Measurements from ENCODE around the gene FAM181B. TPM values are rescaled to one million over a fixed set of nuclear protein-coding genes. Genes with fewer than 3 reads are reported as not detected.
A peak's percentile ranks its signal among the peaks of the same experiment; 100 is the strongest.

Gene FAM181B
- total RNA-seq, 4 donors from 2014 or later = 0.07 to 0.11 TPM; not detected in 2

DNA sequence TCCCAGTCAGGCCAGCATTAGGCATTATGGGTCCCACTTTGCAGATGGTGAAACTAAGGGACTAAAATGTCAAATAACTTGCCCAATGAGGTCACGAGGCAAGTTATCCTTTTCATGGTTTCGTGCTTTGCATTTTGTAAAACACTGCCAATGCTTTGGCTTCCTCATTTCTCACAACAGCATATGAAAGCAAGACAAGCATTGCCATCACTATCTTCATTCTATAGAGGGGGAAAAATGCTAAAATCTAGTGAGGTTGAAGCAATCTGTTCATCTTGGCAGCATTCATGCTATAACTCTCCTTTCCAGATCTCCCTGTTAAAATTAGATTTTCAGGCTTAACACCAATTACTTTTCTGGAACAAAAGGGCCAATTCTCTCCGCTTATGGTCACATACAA is 14.8 kb downstream of the FAM181B start:
- no peak overlapping the region for H3K4me3 ChIP-seq
- no peaks in the 10 kb centered on the region for H3K27me3 ChIP-seq
- intact Hi-C loops (cut with DNase I; ENCODE audit: low total_unique reads) = loop anchor here (1.0 kb wide), 1 partner anchor 145 kb away; no protein-coding TSS in a partner anchor
- TF ChIP-seq POLR2A (IDR thresholded peaks at IDR 0.05) = no peak
- TF ChIP-seq CTCF (IDR thresholded peaks at IDR 0.05 in 4 of 5, conservative IDR thresholded peaks at IDR 0.05 in 1 of 5) = no peak
- H3K36me3 ChIP-seq = no peaks in the 10 kb centered on the region
- DNase-seq (no peak), ATAC-seq (no peak)
- H3K4me1 ChIP-seq = no peaks in the 10 kb centered on the region
- H3K9me3 ChIP-seq = no peaks in the 10 kb centered on the region
- in situ Hi-C loops (cut with MboI; ENCODE audit: low sequenced_read_pairs in 4 of 4) = loop anchor here in 3 of 4 donors (10.0 to 25.0 kb wide), 4 partner anchors 146 to 1106 kb away; no protein-coding TSS in a partner anchor
- H3K27ac ChIP-seq = no peak overlapping the region

DNA sequence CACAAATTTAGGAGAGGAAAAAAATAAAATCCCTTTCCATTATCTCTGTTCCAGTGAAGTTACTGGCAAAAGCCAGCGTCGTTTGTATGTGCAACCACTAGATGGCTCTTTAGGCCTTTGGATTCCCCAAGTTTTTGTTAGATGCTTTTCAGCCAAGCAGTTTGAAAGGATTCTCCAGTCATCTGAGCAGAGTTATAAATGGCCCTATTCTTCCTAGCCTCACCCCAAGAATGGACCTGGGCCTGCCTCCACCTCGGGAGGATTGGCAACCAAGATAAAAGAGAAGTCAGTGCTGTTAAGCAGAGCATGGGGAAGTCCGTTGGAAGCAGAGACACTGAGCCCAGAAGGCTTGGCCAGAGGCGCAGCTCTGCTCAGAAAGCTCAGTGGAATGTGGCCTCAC is 15.4 kb downstream of the FAM181B start:
- intact Hi-C loops (cut with DNase I; ENCODE audit: low total_unique reads) (loop anchor here (1.0 kb wide), 1 partner anchor 146 kb away; no protein-coding TSS in a partner anchor), in situ Hi-C loops (cut with MboI; ENCODE audit: low sequenced_read_pairs in 4 of 4) (loop anchor here in 3 of 4 donors (10.0 to 25.0 kb wide), 4 partner anchors 146 to 1106 kb away; no protein-coding TSS in a partner anchor)
- Histone ChIP-seq H3K27me3 (no peaks in the 10 kb centered on the region), H3K9me3 (no peaks in the 10 kb centered on the region), H3K36me3 (no peaks in the 10 kb centered on the region), H3K4me1 (no peaks in the 10 kb centered on the region), H3K27ac (no peak overlapping the region), H3K4me3 (no peak overlapping the region)
- ATAC-seq (peak; percentile 61 to 75), DNase-seq (no peak)
- peak; percentile 24 to 71 (median 54) for TF ChIP-seq CTCF (IDR thresholded peaks at IDR 0.05 in 4 of 5, conservative IDR thresholded peaks at IDR 0.05 in 1 of 5)
- no peak for TF ChIP-seq POLR2A (IDR thresholded peaks at IDR 0.05)

GRCh38 chr11:82714346-82715174 is 19.1 kb downstream of the FAM181B start:
- in situ Hi-C loops (cut with MboI; ENCODE audit: low sequenced_read_pairs in 4 of 4) = loop anchor here in 3 of 4 donors (10.0 to 25.0 kb wide), 4 partner anchors 150 to 1110 kb away; no protein-coding TSS in a partner anchor
- intact Hi-C loops (cut with DNase I; ENCODE audit: low total_unique reads) = no loop called here
- H3K4me1 ChIP-seq = no peaks in the 10 kb centered on the region
- ATAC-seq (no peak), DNase-seq (no peak)
- H3K4me3 ChIP-seq = no peak overlapping the region
- no peaks in the 10 kb centered on the region for H3K36me3 ChIP-seq
- TF ChIP-seq CTCF (IDR thresholded peaks at IDR 0.05 in 4 of 5, conservative IDR thresholded peaks at IDR 0.05 in 1 of 5) (no peak), POLR2A (IDR thresholded peaks at IDR 0.05) (no peak)
- no peaks in the 10 kb centered on the region for H3K9me3 ChIP-seq
- H3K27me3 ChIP-seq = peaks cover 0 to 5% (median 0%) of the 10 kb centered on the region in 3 donors
- no peak overlapping the region for H3K27ac ChIP-seq

- Histone ChIP-seq H3K27me3 (peaks cover 0 to 5% (median 0%) of the 10 kb centered on the region in 3 donors), H3K4me1 (no peaks in the 10 kb centered on the region), H3K27ac (no peak overlapping the region), H3K9me3 (no peaks in the 10 kb centered on the region), H3K4me3 (no peak overlapping the region), H3K36me3 (no peaks in the 10 kb centered on the region)
- intact Hi-C loops (cut with DNase I; ENCODE audit: low total_unique reads) = no loop called here
- TF ChIP-seq CTCF (IDR thresholded peaks at IDR 0.05 in 4 of 5, conservative IDR thresholded peaks at IDR 0.05 in 1 of 5) = no peak
- TF ChIP-seq POLR2A (IDR thresholded peaks at IDR 0.05) = no peak
- DNase-seq (no peak), ATAC-seq (no peak)
- in situ Hi-C loops (cut with MboI; ENCODE audit: low sequenced_read_pairs in 4 of 4) = loop anchor here in 3 of 4 donors (10.0 to 25.0 kb wide), 4 partner anchors 153 to 1113 kb away; no protein-coding TSS in a partner anchor
Measured at GRCh38 chr11:82711648-82712047, 22.0 kb downstream of the FAM181B start.

Data from gastrocnemius medialis (tissue), 4 donors.